ENCODE data around the gene ARHGEF4.

Gene ARHGEF4

DNA sequence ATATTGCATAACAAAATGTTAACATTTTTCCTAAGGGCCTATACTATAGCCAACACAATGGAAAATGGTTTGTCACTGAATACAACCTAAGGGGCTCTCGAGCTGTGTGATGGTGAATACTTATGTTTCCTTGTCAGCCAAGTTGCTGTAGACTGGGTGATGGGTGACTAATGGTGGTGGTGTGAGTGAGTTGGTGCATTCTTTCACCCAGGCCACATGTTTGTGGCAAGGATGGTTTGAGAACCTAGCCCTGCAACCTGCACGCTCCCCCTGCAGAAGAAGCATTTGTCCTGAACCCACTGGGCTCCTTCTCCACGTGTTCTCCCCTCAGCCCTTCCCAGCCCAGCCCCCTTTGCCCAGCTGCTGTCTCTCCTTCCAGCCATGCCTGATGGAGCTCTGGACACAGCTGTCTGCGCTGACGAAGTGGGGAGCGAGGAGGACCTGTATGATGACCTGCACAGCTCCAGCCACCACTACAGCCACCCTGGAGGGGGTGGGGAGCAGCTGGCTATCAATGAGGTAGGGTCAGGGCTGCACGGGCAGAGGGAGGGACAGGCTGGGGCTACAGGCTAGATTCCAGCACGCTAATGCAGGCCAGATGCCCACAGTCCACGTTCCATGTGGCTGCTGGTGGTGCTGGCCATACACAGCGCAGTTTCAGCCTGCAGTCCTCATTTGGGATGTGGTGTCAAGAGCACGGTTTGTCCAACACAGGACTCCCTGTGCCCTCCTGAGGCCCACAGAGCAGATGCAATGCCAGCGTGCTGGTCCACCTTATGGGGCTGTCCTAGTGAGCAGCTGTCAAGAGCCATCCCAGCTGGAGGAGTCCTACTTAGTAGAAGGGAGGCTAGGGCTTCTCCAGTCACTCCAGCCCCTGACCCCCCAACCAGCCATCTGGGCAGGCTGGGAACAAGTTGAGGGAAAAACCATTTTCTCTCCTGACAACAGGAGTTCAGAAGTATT is 191.1 kb downstream of the ARHGEF4 start:
- Histone ChIP-seq H3K27ac (no peak overlapping the region), H3K9me3 (replicated peaks in 1 of 11) (peaks cover 5 to 16% (median 9%) of the 10 kb centered on the region in 11 experiments; a peak in 18 of 22 replicates), H3K4me2 (no peak overlapping the region), H3K4me1 (peaks cover 0 to 12% (median 10%) of the 10 kb centered on the region in 10 experiments; a peak in 13 of 20 replicates), H3K4me3 (no peak overlapping the region), H4K20me1 (no peaks in the 10 kb centered on the region), H3K9ac (no peak overlapping the region), H3K27me3 (no peaks in the 10 kb centered on the region), H3K36me3 (no peaks in the 10 kb centered on the region)
- no peak for TF ChIP-seq Cebpa-rat (IDR thresholded peaks at IDR 0.05)

DNA sequence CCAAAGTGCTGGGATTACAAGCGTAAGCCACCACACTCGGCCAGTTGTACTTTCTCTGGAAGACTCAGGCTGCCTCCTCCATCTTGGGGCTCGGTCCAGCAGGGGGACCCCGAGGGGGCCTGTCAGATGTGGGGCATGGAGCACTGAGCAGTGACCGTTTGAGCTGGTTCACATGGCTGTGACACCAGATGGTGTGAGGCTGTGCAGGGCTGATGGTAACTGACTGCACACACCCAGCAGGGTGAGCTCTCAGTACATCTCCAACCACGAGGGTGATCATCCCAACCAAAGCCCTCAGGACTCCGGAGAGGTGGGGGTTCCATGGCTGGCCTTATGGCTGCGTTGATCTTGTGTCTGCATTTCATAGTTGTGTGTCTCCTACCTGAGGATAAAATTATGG is 193.1 kb downstream of the ARHGEF4 start:
- H3K4me1 ChIP-seq: peaks cover 0 to 12% (median 10%) of the 10 kb centered on the region in 10 experiments; a peak in 13 of 20 replicates
- no peaks in the 10 kb centered on the region for H3K36me3 ChIP-seq
- no peak overlapping the region for H3K27ac ChIP-seq
- H3K27me3 ChIP-seq: no peaks in the 10 kb centered on the region
- H4K20me1 ChIP-seq: peaks cover 0 to 5% (median 0%) of the 10 kb centered on the region in 11 experiments; a peak in 1 of 22 replicates
- peak overlapping the region in 7 of 11 experiments; percentile 14 to 64 (median 48); a peak in 11 of 22 replicates for H3K4me2 ChIP-seq
- no peak overlapping the region for H3K4me3 ChIP-seq
- peaks cover 5 to 16% (median 9%) of the 10 kb centered on the region in 11 experiments; a peak in 18 of 22 replicates for H3K9me3 ChIP-seq (replicated peaks in 1 of 11)
- H3K9ac ChIP-seq: no peak overlapping the region
- TF ChIP-seq Cebpa-rat (IDR thresholded peaks at IDR 0.05): no peak

- Histone ChIP-seq H3K4me1 (peaks cover 0 to 12% (median 10%) of the 10 kb centered on the region in 10 experiments; a peak in 13 of 20 replicates), H3K36me3 (no peaks in the 10 kb centered on the region), H3K27ac (no peak overlapping the region), H3K4me3 (no peak overlapping the region), H3K4me2 (peak overlapping the region in 9 of 11 experiments; percentile 14 to 64 (median 45); a peak in 16 of 22 replicates), H3K27me3 (no peaks in the 10 kb centered on the region), H3K9ac (peak overlapping the region in 3 of 11 experiments; percentile 4 to 47 (median 18); a peak in 1 of 22 replicates), H4K20me1 (peaks cover 0 to 5% (median 0%) of the 10 kb centered on the region in 11 experiments; a peak in 1 of 22 replicates), H3K9me3 (replicated peaks in 1 of 11) (peaks cover 5 to 16% (median 9%) of the 10 kb centered on the region in 11 experiments; a peak in 18 of 22 replicates)
- TF ChIP-seq Cebpa-rat (IDR thresholded peaks at IDR 0.05): no peak
These were observed 193.8 kb downstream of the ARHGEF4 start for GRCh38 chr2:131030478-131030971.

GRCh38 chr2:131031431-131031841 is 194.7 kb downstream of the ARHGEF4 start:
- Histone ChIP-seq H3K27ac (no peak overlapping the region), H4K20me1 (peaks cover 0 to 5% (median 0%) of the 10 kb centered on the region in 11 experiments; a peak in 1 of 22 replicates), H3K4me2 (no peak overlapping the region), H3K4me3 (no peak overlapping the region), H3K36me3 (no peaks in the 10 kb centered on the region), H3K27me3 (no peaks in the 10 kb centered on the region), H3K9ac (no peak overlapping the region), H3K9me3 (replicated peaks in 1 of 11) (peaks cover 5 to 16% (median 9%) of the 10 kb centered on the region in 11 experiments; a peak in 18 of 22 replicates), H3K4me1 (peaks cover 0 to 12% (median 10%) of the 10 kb centered on the region in 10 experiments; a peak in 13 of 20 replicates)
- TF ChIP-seq Cebpa-rat (IDR thresholded peaks at IDR 0.05): no peak

GRCh38 chr2:131031875-131032274 is 195.2 kb downstream of the ARHGEF4 start:
- no peak for TF ChIP-seq Cebpa-rat (IDR thresholded peaks at IDR 0.05)
- H4K20me1 ChIP-seq: peaks cover 0 to 5% (median 0%) of the 10 kb centered on the region in 11 experiments; a peak in 2 of 22 replicates
- no peak overlapping the region for H3K4me2 ChIP-seq
- no peak overlapping the region for H3K9ac ChIP-seq
- H3K36me3 ChIP-seq: no peaks in the 10 kb centered on the region
- no peaks in the 10 kb centered on the region for H3K27me3 ChIP-seq
- H3K4me1 ChIP-seq: peaks cover 0 to 12% (median 10%) of the 10 kb centered on the region in 10 experiments; a peak in 13 of 20 replicates
- H3K27ac ChIP-seq: no peak overlapping the region
- no peak overlapping the region for H3K4me3 ChIP-seq
- peaks cover 5 to 16% (median 9%) of the 10 kb centered on the region in 11 experiments; a peak in 18 of 22 replicates for H3K9me3 ChIP-seq (replicated peaks in 1 of 11)

DNA sequence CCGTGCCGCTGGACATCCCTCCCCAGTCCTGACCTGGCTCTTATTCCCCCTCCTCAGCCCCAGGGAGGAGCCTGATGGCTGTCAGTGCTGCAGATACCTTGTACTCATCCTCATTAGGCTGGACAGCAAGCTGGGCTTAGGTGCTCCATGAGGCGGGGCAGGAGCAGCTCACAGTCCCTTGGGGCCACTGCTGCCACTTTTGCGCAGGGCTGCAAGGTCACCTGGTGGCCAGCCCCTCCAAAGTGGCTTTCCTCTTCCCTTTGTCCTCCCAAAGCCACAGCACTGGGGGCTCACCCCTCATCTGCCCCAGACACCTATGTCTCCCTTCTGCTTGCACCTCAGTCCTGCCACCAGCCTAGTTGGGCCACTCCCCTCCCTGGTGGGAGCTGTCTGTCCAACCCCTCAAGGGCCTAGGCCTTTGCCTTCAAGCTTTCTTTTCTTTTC is 195.7 kb downstream of the ARHGEF4 start:
- no peak for TF ChIP-seq Cebpa-rat (IDR thresholded peaks at IDR 0.05)
- Histone ChIP-seq H3K4me2 (no peak overlapping the region), H3K9ac (no peak overlapping the region), H3K36me3 (no peaks in the 10 kb centered on the region), H3K27ac (no peak overlapping the region), H3K27me3 (no peaks in the 10 kb centered on the region), H3K4me3 (no peak overlapping the region), H4K20me1 (peaks cover 0 to 5% (median 0%) of the 10 kb centered on the region in 11 experiments; a peak in 3 of 22 replicates), H3K9me3 (replicated peaks in 1 of 11) (peaks cover 5 to 14% (median 9%) of the 10 kb centered on the region in 11 experiments; a peak in 18 of 22 replicates), H3K4me1 (peaks cover 0 to 12% (median 10%) of the 10 kb centered on the region in 10 experiments; a peak in 13 of 20 replicates)

DNA sequence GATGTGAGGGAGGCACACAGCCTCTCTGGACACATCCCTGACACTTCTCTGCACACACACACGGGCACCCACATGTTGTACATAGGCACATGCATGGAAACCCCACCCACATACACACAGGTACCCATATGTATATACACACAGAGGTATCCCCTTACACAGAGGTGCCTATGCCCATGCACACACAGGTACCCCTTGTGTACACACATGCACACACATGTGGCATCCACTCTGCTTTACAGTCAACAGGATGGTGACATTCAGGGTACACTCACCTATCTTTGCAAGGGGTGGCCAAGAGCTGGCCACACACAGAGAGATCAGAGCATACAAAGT is 197.0 kb downstream of the ARHGEF4 start:
- no peaks in the 10 kb centered on the region for H3K36me3 ChIP-seq
- H3K4me3 ChIP-seq: no peak overlapping the region
- H4K20me1 ChIP-seq: peaks cover 0 to 16% (median 0%) of the 10 kb centered on the region in 11 experiments; a peak in 3 of 22 replicates
- no peak for TF ChIP-seq Cebpa-rat (IDR thresholded peaks at IDR 0.05)
- H3K27ac ChIP-seq: no peak overlapping the region
- H3K9me3 ChIP-seq (replicated peaks in 1 of 11): peaks cover 0 to under 1% (median 0%) of the 10 kb centered on the region in 11 experiments; a peak in 1 of 22 replicates
- H3K4me2 ChIP-seq: no peak overlapping the region
- H3K27me3 ChIP-seq: no peaks in the 10 kb centered on the region
- H3K9ac ChIP-seq: no peak overlapping the region
- H3K4me1 ChIP-seq: peaks cover 0 to 12% (median 10%) of the 10 kb centered on the region in 10 experiments; a peak in 13 of 20 replicates

GRCh38 chr2:131034122-131035051 is 197.7 kb downstream of the ARHGEF4 start:
- H3K4me3 ChIP-seq: no peak overlapping the region
- H3K9ac ChIP-seq: no peak overlapping the region
- no peaks in the 10 kb centered on the region for H3K9me3 ChIP-seq (replicated peaks in 1 of 11)
- no peak overlapping the region for H3K4me2 ChIP-seq
- H3K36me3 ChIP-seq: no peaks in the 10 kb centered on the region
- H3K4me1 ChIP-seq: peaks cover 0 to 12% (median 10%) of the 10 kb centered on the region in 10 experiments; a peak in 14 of 20 replicates
- no peak for TF ChIP-seq Cebpa-rat (IDR thresholded peaks at IDR 0.05)
- H3K27ac ChIP-seq: no peak overlapping the region
- H4K20me1 ChIP-seq: peaks cover 0 to 22% (median 0%) of the 10 kb centered on the region in 11 experiments; a peak in 3 of 22 replicates
- peaks cover 0 to under 1% (median 0%) of the 10 kb centered on the region in 11 experiments; a peak in 1 of 22 replicates for H3K27me3 ChIP-seq
